HL-60 (cell line): Measurements from ENCODE around the gene ADAMTS16.

Experiments used
- TF ChIP-seq, protein P1 (sequence below): IDR thresholded peaks from 2 replicates; pipeline ENCODE4 v1.6.1; 2012; ENCODE audit warnings: low read depth; ENCODE audit not compliant: insufficient replicate concordance
- TF ChIP-seq, protein P2 (sequence below): IDR thresholded peaks from one replicate; pipeline ENCODE4 v1.5.1; 2011; ENCODE audit warnings: low read length, control low read depth, inconsistent platforms; ENCODE audit not compliant: insufficient read depth

DNA sequence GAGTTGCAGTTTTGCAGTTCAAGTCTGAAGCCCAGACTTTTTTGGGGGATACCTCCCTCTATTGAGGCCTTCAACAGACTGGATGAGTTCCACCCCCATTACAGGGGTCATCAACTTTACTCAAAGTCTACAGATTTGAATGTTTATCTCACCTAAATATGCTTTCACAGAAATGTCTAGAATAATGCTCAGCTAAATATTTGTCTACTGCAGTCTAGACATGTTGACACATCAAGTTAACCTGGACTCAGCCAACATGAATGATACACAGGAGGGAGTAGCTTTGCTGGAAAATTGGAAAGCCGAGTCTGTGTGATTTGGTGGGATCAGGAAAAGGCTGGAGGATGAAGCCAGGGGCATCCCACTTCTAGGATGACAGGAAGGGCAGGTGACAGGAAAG is 154.3 kb downstream of the ADAMTS16 start:
- TF ChIP-seq, protein P1, sequence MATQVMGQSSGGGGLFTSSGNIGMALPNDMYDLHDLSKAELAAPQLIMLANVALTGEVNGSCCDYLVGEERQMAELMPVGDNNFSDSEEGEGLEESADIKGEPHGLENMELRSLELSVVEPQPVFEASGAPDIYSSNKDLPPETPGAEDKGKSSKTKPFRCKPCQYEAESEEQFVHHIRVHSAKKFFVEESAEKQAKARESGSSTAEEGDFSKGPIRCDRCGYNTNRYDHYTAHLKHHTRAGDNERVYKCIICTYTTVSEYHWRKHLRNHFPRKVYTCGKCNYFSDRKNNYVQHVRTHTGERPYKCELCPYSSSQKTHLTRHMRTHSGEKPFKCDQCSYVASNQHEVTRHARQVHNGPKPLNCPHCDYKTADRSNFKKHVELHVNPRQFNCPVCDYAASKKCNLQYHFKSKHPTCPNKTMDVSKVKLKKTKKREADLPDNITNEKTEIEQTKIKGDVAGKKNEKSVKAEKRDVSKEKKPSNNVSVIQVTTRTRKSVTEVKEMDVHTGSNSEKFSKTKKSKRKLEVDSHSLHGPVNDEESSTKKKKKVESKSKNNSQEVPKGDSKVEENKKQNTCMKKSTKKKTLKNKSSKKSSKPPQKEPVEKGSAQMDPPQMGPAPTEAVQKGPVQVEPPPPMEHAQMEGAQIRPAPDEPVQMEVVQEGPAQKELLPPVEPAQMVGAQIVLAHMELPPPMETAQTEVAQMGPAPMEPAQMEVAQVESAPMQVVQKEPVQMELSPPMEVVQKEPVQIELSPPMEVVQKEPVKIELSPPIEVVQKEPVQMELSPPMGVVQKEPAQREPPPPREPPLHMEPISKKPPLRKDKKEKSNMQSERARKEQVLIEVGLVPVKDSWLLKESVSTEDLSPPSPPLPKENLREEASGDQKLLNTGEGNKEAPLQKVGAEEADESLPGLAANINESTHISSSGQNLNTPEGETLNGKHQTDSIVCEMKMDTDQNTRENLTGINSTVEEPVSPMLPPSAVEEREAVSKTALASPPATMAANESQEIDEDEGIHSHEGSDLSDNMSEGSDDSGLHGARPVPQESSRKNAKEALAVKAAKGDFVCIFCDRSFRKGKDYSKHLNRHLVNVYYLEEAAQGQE = no peak
- TF ChIP-seq, protein P2, sequence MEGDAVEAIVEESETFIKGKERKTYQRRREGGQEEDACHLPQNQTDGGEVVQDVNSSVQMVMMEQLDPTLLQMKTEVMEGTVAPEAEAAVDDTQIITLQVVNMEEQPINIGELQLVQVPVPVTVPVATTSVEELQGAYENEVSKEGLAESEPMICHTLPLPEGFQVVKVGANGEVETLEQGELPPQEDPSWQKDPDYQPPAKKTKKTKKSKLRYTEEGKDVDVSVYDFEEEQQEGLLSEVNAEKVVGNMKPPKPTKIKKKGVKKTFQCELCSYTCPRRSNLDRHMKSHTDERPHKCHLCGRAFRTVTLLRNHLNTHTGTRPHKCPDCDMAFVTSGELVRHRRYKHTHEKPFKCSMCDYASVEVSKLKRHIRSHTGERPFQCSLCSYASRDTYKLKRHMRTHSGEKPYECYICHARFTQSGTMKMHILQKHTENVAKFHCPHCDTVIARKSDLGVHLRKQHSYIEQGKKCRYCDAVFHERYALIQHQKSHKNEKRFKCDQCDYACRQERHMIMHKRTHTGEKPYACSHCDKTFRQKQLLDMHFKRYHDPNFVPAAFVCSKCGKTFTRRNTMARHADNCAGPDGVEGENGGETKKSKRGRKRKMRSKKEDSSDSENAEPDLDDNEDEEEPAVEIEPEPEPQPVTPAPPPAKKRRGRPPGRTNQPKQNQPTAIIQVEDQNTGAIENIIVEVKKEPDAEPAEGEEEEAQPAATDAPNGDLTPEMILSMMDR = no peak
